ENCODE measurements around the gene DAP.

GRCh38 chr5:10672146-10673016 is 88.7 kb downstream of the DAP start:
- no peak for TF ChIP-seq EZH2 (IDR thresholded peaks at IDR 0.05; ENCODE audit: low read length, unreplicated experiment)
- no peak for TF ChIP-seq CTCF (conservative IDR thresholded peaks at IDR 0.05; ENCODE audit: low read depth, low read length)

Measured in PC-3 (cell line).